Fibroblast of villous mesenchyme (primary cell): ENCODE data around the gene N4BP2. TPM values are rescaled to one million over a fixed set of nuclear protein-coding genes. Genes with fewer than 3 reads are reported as not detected.

ENCODE experiments used
- DNase-seq: peaks from one replicate; pipeline ENCODE4 v3.0.0-alpha.2; 2010; ENCODE audit warnings: low read depth
- H3K4me3 ChIP-seq: 2 replicates; pipeline ENCODE4 v1.5.1; 2011; ENCODE audit warnings: low read depth, mild to moderate bottlenecking, low read length
- CTCF ChIP-seq: IDR thresholded peaks from 2 replicates; pipeline ENCODE4 v1.5.1; 2012; ENCODE audit warnings: low read depth, mild to moderate bottlenecking, low read length; ENCODE audit not compliant: insufficient read depth
- total RNA-seq: library from RNA; depleted of rRNA; stranded (reverse); fragments of >200 nt; gene quantifications from 2 replicates; pipeline ENCODE4 v1.2.3, GENCODE V29; 2012

N4BP2 gene
- total RNA-seq, 1 donor, result 8.2 TPM

- TF ChIP-seq CTCF, result no peak
- DNase-seq, result peak; percentile 93
- no peak overlapping the region for H3K4me3 ChIP-seq
Measured at GRCh38 chr4:40180356-40180755, 123.7 kb downstream of the N4BP2 start.

- DNase-seq, result no peak
- no peak overlapping the region for H3K4me3 ChIP-seq
- TF ChIP-seq CTCF, result no peak
Measured at GRCh38 chr4:40182001-40182400, 125.4 kb downstream of the N4BP2 start.

- no peak for TF ChIP-seq CTCF
- no peak overlapping the region for H3K4me3 ChIP-seq
- no peak for DNase-seq
Measured at GRCh38 chr4:40182954-40183353, 126.3 kb downstream of the N4BP2 start.

GRCh38 chr4:40183615-40184411, 127.2 kb downstream of the N4BP2 start:
- H3K4me3 ChIP-seq, result no peak overlapping the region
- TF ChIP-seq CTCF, result no peak
- peak; percentile 11 for DNase-seq

- no peak overlapping the region for H3K4me3 ChIP-seq
- peak; percentile 11 for DNase-seq
- TF ChIP-seq CTCF, result no peak
Measured at GRCh38 chr4:40185830-40186664, 129.4 kb downstream of the N4BP2 start.

GRCh38 chr4:40186665-40187014, 130.0 kb downstream of the N4BP2 start:
- TF ChIP-seq CTCF, result no peak
- H3K4me3 ChIP-seq, result no peak overlapping the region
- DNase-seq, result no peak
